GM21717 (cell line): ENCODE measurements around the gene CCDC33.

ENCODE experiments used
- ATAC-seq: cut with Tn5 transposase; IDR thresholded peaks from one replicate; pipeline ENCODE4 v1.9.1; 2021; ENCODE audit warnings: mild to moderate bottlenecking, moderate library complexity; ENCODE audit not compliant: unreplicated experiment

CCDC33 gene

GRCh38 chr15:74281147-74282133 lies 45.3 kb downstream of the CCDC33 start:
- no peak for ATAC-seq

DNA sequence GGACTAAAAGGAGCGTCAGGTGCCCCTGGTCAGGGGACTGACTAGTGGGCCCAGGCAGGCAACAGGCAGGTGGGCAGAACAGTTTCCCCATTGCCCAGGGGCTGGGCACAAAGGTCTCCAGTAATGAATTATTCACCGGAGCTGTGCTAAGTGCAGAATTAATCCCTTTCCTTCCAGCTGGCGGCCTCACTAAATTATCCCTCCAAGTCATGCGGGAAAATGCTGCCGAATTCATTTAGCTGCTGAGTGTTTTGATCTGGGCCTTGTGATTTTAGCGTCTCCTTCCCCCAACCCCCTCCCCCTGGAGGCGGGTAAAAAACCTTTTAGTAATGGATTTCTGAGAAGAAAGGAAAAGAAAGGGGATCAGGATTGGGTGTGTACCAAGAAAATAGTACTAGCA lies 47.2 kb downstream of the CCDC33 start:
- no peak for ATAC-seq

DNA sequence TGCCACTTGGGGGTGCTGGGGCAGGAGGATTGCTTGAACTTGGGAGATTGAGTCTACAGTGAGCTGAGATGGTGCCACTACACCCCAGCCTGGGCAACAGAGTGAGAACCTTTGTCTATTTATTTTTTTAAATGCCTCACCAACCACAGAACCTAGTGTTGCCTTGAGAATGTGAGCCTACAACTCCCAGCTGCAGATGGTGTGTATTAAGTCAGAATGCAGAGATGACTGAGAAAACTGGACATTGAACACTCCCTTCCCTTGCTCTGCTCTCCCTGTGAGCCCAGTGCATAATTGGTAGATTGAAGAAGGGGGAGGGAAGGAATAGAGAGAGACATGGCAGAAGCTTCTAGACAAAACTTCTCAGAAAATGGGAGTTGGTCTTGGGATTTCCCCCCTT lies 53.5 kb downstream of the CCDC33 start:
- no peak for ATAC-seq

GRCh38 chr15:74290645-74291044 lies 54.5 kb downstream of the CCDC33 start:
- no peak for ATAC-seq

DNA sequence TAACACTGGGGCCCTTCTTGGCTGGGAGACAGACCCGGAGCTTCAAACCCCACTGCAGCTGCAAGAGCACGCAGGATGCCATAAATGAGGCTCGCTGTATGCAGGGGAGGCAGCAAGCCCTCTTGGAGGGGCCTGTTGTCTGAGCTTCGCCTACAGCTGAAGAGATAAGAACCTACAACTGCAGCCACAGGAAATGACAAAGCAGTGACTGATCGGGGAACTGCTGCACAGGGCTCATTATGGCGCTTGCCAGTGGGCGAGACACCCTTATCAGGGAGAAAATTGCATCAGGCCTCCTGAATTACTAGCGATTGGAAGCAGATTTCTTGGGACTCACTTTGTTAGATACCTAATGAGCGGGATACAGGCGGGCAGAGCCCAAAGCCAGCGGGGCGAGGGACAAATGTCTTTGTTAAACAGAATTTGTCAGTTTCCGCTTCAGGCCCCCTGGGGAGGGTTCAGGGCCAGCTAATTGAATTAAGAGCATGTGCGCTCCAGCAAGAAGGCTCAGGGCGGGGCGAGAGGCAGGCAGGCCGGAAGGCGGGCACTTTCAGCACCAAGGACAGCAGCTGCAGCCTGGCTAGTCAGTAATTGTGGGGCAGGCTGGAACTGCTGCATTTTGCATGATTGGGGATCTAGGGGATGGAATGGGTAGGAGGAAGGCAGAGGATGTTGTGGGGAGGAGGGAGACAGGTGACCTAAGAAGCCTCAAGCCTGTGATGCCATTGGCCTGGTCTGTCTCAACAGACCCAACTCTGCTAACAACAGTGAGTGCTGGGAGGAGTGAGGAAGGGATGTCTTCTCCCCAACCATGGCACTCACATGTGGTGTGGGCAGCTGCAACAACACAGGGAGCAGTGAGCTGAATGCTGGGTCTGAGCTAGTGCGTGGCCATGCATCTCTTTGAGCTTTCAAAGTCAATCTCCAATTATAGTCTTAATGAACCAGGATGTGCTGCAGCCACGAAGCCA lies 55.3 kb downstream of the CCDC33 start:
- no peak for ATAC-seq

DNA sequence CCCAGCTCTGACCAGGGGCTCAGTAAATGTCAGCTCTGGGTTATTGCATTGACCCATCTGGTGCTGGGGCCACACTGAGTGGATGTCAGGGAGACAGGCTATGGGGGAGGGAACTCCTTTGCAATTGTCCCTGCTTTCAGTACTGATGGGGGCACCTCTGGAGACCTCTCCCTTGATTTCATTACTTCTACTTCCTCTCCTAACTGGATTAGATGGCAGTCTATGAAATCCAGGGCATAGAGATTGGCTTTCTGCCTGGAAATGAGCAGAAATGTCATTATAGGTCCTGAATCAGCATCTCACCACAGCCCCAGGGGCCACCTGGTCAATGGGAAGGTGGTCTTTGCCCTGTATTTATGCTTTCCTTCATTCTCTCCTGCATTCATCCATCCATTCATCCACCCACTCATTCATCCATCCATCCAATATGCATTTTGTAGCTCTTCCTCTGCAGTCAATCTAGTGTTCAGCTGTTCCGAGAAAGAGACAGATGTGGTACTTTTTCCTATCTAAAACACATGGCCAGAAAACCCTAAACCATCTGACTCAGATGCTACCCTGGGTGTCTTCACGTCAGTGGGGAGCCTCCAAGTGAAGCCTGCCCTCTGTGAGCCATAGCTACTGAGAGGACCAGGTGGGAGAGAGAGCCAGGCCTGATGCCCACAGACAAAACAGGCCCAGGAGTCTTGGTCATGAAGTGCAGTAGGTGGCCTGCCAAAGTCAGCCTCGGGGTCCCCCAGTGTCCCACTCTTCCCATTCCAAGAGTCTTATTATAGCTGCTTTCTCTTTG lies 57.1 kb downstream of the CCDC33 start:
- ATAC-seq, result no peak

GRCh38 chr15:74294010-74294409 lies 57.9 kb downstream of the CCDC33 start:
- no peak for ATAC-seq

- no peak for ATAC-seq
Observed at GRCh38 chr15:74295800-74296199, 59.7 kb downstream of the CCDC33 start.

DNA sequence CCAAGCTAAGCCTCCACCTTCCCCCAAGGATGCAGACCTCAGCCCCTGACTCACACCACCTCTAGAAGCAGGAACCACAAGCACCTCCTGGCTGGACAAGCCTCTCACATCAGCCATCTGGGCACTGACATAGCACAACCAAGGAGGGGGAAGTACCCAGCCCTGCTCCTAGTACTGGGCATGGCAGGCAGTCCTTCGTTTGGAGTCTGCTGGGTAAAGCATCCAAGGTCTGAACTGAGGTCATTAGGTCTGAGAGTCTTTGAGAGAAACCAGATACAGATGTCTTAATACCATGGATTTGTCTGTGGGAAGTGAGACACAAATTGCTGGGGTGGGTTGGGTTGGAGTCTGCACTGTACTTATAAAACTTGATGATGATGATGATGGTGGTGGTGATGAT lies 61.8 kb downstream of the CCDC33 start:
- no peak for ATAC-seq

DNA sequence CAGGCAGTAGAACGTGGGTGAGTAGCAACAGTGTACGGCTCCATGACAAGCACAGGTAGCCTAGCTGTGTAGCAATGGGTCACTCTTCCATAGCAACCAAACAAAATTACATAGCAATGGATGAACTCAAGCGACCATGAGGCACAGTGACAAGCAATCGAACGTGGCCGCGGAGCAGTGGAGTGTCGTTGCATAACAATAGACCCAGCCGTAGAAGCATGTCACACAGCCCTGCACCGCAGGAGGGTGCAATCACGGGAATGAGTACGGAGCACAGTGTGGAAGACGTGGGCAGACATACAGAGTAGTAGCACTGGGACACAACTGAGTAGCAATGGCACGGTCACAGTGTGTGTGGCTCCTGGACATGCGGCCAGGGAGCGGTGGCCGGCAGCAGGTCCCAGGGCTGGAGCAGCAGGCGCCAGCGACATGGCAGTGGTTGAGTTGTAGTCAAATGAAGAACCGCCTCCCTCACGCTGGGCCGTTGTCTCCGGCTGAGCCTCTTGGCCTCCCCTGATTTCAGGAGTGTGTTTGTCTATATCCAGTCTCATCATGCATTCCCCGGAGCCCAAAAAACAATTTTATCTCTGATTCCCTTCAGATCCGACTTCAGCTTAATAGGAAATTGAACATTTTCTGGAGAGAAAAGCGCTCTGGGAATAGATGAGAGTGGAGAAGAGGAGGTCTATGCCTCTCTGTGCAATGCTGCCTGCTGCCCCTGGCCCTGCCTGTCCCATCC lies 64.1 kb downstream of the CCDC33 start:
- ATAC-seq, result no peak

GRCh38 chr15:74301583-74302361 lies 65.6 kb downstream of the CCDC33 start:
- ATAC-seq, result no peak

GRCh38 chr15:74302821-74303359 lies 66.8 kb downstream of the CCDC33 start:
- ATAC-seq, result no peak

- ATAC-seq, result no peak
Observed at GRCh38 chr15:74303741-74304309, 67.7 kb downstream of the CCDC33 start.

DNA sequence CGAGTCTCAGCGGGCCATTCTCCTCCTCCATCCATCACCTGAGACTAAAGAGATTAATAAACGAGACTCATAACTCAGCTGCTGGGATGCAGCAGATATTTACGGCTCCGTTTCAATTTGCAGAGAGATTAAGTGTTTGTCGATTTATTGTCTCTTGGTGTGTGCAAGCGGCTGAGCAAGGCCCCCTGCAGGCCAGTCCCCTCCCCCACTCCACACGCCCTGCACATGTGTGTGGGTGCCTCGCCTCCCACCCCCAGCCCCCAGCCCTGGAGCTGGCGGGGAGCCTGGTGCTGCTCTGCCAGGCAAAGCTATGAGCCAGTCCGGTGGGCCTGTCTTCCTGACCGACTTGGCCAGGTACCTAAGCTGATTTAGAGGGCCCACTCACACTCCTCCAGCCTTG lies 68.3 kb downstream of the CCDC33 start:
- no peak for ATAC-seq

DNA sequence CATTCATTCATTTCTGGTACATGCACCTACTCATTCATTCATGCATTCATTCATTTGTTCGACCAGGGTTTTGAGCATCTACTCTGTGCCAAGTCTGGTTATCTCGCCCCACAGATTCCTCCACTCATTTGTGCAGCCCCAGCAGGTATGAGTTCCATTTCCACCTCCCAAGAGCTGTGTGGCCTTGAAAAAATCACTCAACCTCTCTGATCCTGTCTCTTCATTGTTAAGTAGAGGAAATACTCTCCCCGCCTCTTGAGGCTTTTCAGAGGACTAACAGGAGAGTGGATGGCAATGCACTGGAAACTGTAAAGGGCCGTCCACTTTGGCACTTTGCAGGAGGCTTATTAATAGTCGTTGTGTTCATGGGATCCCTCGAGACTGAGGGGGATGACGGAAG lies 69.6 kb downstream of the CCDC33 start:
- no peak for ATAC-seq

- no peak for ATAC-seq
Observed at GRCh38 chr15:74306781-74307217, 70.7 kb downstream of the CCDC33 start.

- no peak for ATAC-seq
Observed at GRCh38 chr15:74307827-74308811, 72.0 kb downstream of the CCDC33 start.
